Heart right ventricle (tissue), 16 donors: ENCODE results near the gene PGBD1. TPM values are rescaled to one million over a fixed set of nuclear protein-coding genes. Genes with fewer than 3 reads are reported as not detected.

Source experiments
- ATAC-seq, 8 donors: fragments of 200-7000 bp; cut with Tn5 transposase; one replicate each; pipeline ENCODE4 v1.9.1; 2020; ENCODE audit warnings: mild to moderate bottlenecking in 8 of 8, moderate library complexity in 8 of 8, moderate number of reproducible peaks in 1 of 8
- DNase-seq, 2 donors: peaks; one replicate each; pipeline ENCODE4 v3.0.0-alpha.2; 2020
- H3K27ac ChIP-seq, 10 donors: fragments of 200-600 bp; sonication (generic) in 2 of 10; one replicate each; pipeline versions ENCODE4 v1.5.0 to v1.8.0; 2020 to 2022; ENCODE audit warnings: mild to moderate bottlenecking in 3 of 10
- H3K27me3 ChIP-seq, 7 donors: fragments of 200-600 bp; one replicate each; pipeline ENCODE4 v1.8.0; 2021 to 2022; ENCODE audit warnings: mild to moderate bottlenecking in 2 of 7
- H3K36me3 ChIP-seq, 9 donors: fragments of 200-600 bp; sonication (generic) in 1 of 9; one replicate each; pipeline versions ENCODE4 v1.5.0 to v1.8.0; 2020 to 2022; ENCODE audit warnings: mild to moderate bottlenecking in 2 of 9
- H3K4me1 ChIP-seq, 9 donors: fragments of 200-600 bp; sonication (generic) in 1 of 9; one replicate each; pipeline versions ENCODE4 v1.5.0 to v1.8.0; 2020 to 2022; ENCODE audit warnings: mild to moderate bottlenecking in 4 of 9
- H3K4me3 ChIP-seq, 10 donors: fragments of 200-600 bp; sonication (generic) in 2 of 10; one replicate each; pipeline versions ENCODE4 v1.5.0 to v1.8.0; 2020 to 2022; ENCODE audit warnings: mild to moderate bottlenecking in 7 of 10, moderate library complexity in 2 of 10
- H3K9me3 ChIP-seq, 11 donors: fragments of 200-600 bp in 10 of 11; sonication (generic) in 2 of 11; one replicate each; pipeline versions ENCODE4 v1.5.0 to v1.8.0; 2013 to 2022; ENCODE audit warnings: mild to moderate bottlenecking in 2 of 11, control low read depth in 1 of 11, moderate library complexity in 1 of 11
- CTCF ChIP-seq, 9 donors: fragments of 200-600 bp; sonication (generic) in 2 of 9; IDR thresholded peaks; one replicate each; pipeline versions ENCODE4 v1.5.0 to v1.8.0; 2021 to 2022; ENCODE audit warnings: antibody characterized with exemption in 9 of 9, mild to moderate bottlenecking in 5 of 9, moderate library complexity in 1 of 9
- WGBS, 2 donors: extraction: QIAGEN DNeasy Blood & Tissue Kit; methylation state at CpG; one replicate each; pipeline ENCODE4 v1.1.7; 2013; ENCODE audit warnings: inconsistent platforms in 1 of 2; 5-methylcytosine and 5-hydroxymethylcytosine counted together
- intact Hi-C, 10 donors: fragments of 100-400 bp; cut with DNase I; formaldehyde crosslinking; loops; one replicate each; pipeline versions ENCODE4 v1.11.1 to v1.14.2; 2022
- long read RNA-seq, 3 donors: library from polyadenylated mRNA; unstranded; transcript quantifications; one replicate each; pipeline ENCODE4 v2.0.0, GENCODE V29; 2020 to 2021
- polyA plus RNA-seq, 2 donors: library from polyadenylated mRNA; stranded (reverse); fragments of 200-250 nt; gene quantifications; one replicate each; pipeline ENCODE4 v1.2.3, GENCODE V29; 2013
- total RNA-seq, 10 donors: library from RNA; stranded (reverse); fragmentation: NEBNext Ultra II Directional in 3 of 10; extraction: Animal tissue kit (Norgen Biotek cat#: 25700) in 3 of 10; gene quantifications; one replicate each; pipeline versions ENCODE4 v1.2.1 to v1.2.4, GENCODE V29; 2021 to 2023
- donor health status: Arrhythmogenic right ventricular cardiomyopathy.
- donor health status: ischemic (EF 13 %, LVEDD 7.1; RV severe dilation, severe dysfunction).
- donor health status: healthy with polysubstance abuse.
- donor health status: DM: no; HTN: yes; CAD: no.
- donor health status: DM: no; HTN: no; CAD: no.
- donor health status: ischemic (EF 25% LVEDD 6.9; RV normal size, moderate dysfunction).
- donor health status: ischemic (EF 25% LVEDD 5.7; RV mildly dilated, moderate dysfunction).
- donor health status: healthy.
- donor health status: DM: yes; HTN: yes; CAD: no.
- donor health status: Ischemic cardiomyopathy.
- donor health status: ischemic (EF 35%, LVEDD 5.7; RV mildly dilated, moderate dysfunction).
- donor health status: nonischemic (EF 11% LVEDD 7.7; RV severe dilation, severe dysfunction).
- donor health status: DM: yes; HTN: yes; CAD: no.
- donor health status: PGD.
- donor health status: ischemic (EF 29% LVEDD 5.4; RV normal size, mild dysfunction).
- donor health status: nonischemic (EF 23%, LVEDD 6.1; RV moderate dilation, normal function).

PGBD1 gene
- total RNA-seq = 1 to 10 TPM; 1.6 to 3.6 (median 2.7) TPM
- polyA plus RNA-seq = 1 to 10 TPM; 2.9 to 4.6 TPM
- long read RNA-seq, donor 1, partial matches to known transcripts = 1 of 5 reads
- long read RNA-seq, donor 1, other reads (novel, unspliced or antisense) = 3 of 5 reads
- long read RNA-seq, donor 2, partial matches to known transcripts = 0 of 3 reads
- long read RNA-seq, donor 2, other reads (novel, unspliced or antisense) = 3 of 3 reads
- long read RNA-seq, donor 3, partial matches to known transcripts = 0 of 5 reads
- long read RNA-seq, donor 3, other reads (novel, unspliced or antisense) = 3 of 5 reads

- Histone ChIP-seq H3K4me3 (peak within 1 kb of the TSS; percentile 47 to 88 (median 76)), H3K27me3 (peaks cover 0 to 6% (median 0%) of the 10 kb centered on the region in 7 donors), H3K27ac (peak within 1 kb of the TSS in 8 of 10 donors; percentile 34 to 77 (median 60)), H3K9me3 (peaks cover 0 to 10% (median 0%) of the 10 kb centered on the region in 11 donors), H3K36me3 (peaks cover 0 to 55% (median 14%) of the 10 kb centered on the region in 9 donors), H3K4me1 (peaks cover 0 to 16% (median 11%) of the 10 kb centered on the region in 9 donors)
- intact Hi-C loops = loop anchor here in 6 of 10 donors (2.0 to 10.0 kb wide), 5 partner anchors 51 to 75 kb away; partner anchors contain the start of genes ZSCAN31 (in 3 of the 6) and ZKSCAN3 (in 1 of the 6)
- peak in 2 of 9 donors; percentile 2 to 14 for TF ChIP-seq CTCF (IDR thresholded peaks at IDR 0.05)
- ATAC-seq (peak; percentile 92 to 98 (median 96)), DNase-seq (peak; percentile 72 to 85)
- WGBS, 2 donors = 0 to 2% methylated on average over 50 of the region's 50 CpGs
Observed at GRCh38 chr6:28281288-28282064, at the start of gene PGBD1. Gene PGBD1 (plus strand): TSS chr6:28281572. CDS start chr6:28283814, 2,242 bp downstream.

GRCh38 chr6:28232785-28233184, 48.6 kb upstream of the PGBD1 start:
- H3K27ac ChIP-seq = no peak overlapping the region
- ATAC-seq = no peak
- no peaks in the 10 kb centered on the region for H3K27me3 ChIP-seq
- H3K36me3 ChIP-seq = peaks cover 0 to 80% (median 42%) of the 10 kb centered on the region in 9 donors
- WGBS, 2 donors = 97 to 98% methylated on average over 11 of the region's 11 CpGs
- DNase-seq = no peak
- peaks cover 0 to 12% (median 0%) of the 10 kb centered on the region in 9 donors for H3K4me1 ChIP-seq
- no peaks in the 10 kb centered on the region for H3K9me3 ChIP-seq
- no peak for TF ChIP-seq CTCF (IDR thresholded peaks at IDR 0.05)
- no peak overlapping the region for H3K4me3 ChIP-seq
- intact Hi-C loops = no loop called here

- WGBS, 2 donors = 86 to 88% methylated on average over 3 of the region's 3 CpGs
- no peak overlapping the region for H3K27ac ChIP-seq
- no peak for TF ChIP-seq CTCF (IDR thresholded peaks at IDR 0.05)
- H3K9me3 ChIP-seq = no peaks in the 10 kb centered on the region
- no peaks in the 10 kb centered on the region for H3K27me3 ChIP-seq
- DNase-seq (no peak), ATAC-seq (no peak)
- intact Hi-C loops = no loop called here
- H3K4me3 ChIP-seq = no peak overlapping the region
- H3K36me3 ChIP-seq = peaks cover 0 to 60% (median 13%) of the 10 kb centered on the region in 9 donors
- H3K4me1 ChIP-seq = peaks cover 0 to 12% (median 0%) of the 10 kb centered on the region in 9 donors
Observed at GRCh38 chr6:28235912-28236452, 45.4 kb upstream of the PGBD1 start.

- Histone ChIP-seq H3K9me3 (no peaks in the 10 kb centered on the region), H3K4me3 (no peak overlapping the region), H3K27ac (no peak overlapping the region), H3K36me3 (peaks cover 0 to 40% (median 6%) of the 10 kb centered on the region in 9 donors), H3K27me3 (no peaks in the 10 kb centered on the region), H3K4me1 (peaks cover 0 to 14% (median 0%) of the 10 kb centered on the region in 9 donors)
- ATAC-seq = no peak
- no peak for DNase-seq
- TF ChIP-seq CTCF (IDR thresholded peaks at IDR 0.05) = no peak
- intact Hi-C loops = no loop called here
- WGBS, 2 donors = 97 to 100% methylated on average over 1 of the region's 1 CpG
Observed at GRCh38 chr6:28239636-28240035, 41.7 kb upstream of the PGBD1 start.
